Measurements from ENCODE around the gene EHHADH.

DNA sequence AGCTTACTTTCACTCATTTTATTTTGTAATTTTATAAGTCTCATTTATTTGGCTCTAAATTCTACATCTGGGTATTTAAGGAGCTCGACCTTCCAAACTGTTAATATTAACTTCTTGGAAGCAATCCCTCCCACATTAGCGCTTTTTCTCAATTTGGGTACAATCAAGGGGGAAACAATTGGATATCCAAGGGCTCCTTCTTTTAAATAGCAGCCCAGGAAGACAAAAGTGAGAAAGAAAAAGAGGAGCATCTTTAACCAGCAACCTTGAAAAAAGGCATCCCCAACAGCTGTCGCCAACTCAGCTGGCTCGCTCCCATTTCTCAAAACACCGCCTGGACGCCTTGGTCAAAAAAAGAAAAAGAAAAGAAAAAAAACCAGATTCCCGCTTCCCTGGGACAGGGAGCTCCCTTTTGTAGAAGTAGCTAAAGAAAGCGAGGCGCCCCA lies 101.9 kb downstream of the EHHADH start:
- no peak for TF ChIP-seq JUNB (IDR thresholded peaks at IDR 0.05; ENCODE audit: unreplicated experiment)
- TF ChIP-seq STAT1 (IDR thresholded peaks at IDR 0.05; ENCODE audit: unreplicated experiment), result no peak
- TF ChIP-seq CTCF (conservative IDR thresholded peaks at IDR 0.05; ENCODE audit: low read depth in 2 of 2), result no peak
- TF ChIP-seq POLR2AphosphoS5 (IDR thresholded peaks at IDR 0.05; ENCODE audit: low read depth), result no peak
- peak; percentile 61 for TF ChIP-seq EZH2 (IDR thresholded peaks at IDR 0.05; ENCODE audit: low read depth, unreplicated experiment)
- TF ChIP-seq, protein P1, sequence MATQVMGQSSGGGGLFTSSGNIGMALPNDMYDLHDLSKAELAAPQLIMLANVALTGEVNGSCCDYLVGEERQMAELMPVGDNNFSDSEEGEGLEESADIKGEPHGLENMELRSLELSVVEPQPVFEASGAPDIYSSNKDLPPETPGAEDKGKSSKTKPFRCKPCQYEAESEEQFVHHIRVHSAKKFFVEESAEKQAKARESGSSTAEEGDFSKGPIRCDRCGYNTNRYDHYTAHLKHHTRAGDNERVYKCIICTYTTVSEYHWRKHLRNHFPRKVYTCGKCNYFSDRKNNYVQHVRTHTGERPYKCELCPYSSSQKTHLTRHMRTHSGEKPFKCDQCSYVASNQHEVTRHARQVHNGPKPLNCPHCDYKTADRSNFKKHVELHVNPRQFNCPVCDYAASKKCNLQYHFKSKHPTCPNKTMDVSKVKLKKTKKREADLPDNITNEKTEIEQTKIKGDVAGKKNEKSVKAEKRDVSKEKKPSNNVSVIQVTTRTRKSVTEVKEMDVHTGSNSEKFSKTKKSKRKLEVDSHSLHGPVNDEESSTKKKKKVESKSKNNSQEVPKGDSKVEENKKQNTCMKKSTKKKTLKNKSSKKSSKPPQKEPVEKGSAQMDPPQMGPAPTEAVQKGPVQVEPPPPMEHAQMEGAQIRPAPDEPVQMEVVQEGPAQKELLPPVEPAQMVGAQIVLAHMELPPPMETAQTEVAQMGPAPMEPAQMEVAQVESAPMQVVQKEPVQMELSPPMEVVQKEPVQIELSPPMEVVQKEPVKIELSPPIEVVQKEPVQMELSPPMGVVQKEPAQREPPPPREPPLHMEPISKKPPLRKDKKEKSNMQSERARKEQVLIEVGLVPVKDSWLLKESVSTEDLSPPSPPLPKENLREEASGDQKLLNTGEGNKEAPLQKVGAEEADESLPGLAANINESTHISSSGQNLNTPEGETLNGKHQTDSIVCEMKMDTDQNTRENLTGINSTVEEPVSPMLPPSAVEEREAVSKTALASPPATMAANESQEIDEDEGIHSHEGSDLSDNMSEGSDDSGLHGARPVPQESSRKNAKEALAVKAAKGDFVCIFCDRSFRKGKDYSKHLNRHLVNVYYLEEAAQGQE (IDR thresholded peaks at IDR 0.05; ENCODE audit: unreplicated experiment), result no peak
- no peak for TF ChIP-seq NANOG (IDR thresholded peaks at IDR 0.05; ENCODE audit: borderline replicate concordance)
- TF ChIP-seq CREB1 (CRISPR knock-in tag; IDR thresholded peaks at IDR 0.05; ENCODE audit: low read depth), result no peak
- no peak for TF ChIP-seq ETS1 (IDR thresholded peaks at IDR 0.05)
- no peak for TF ChIP-seq EZH2phosphoT487 (IDR thresholded peaks at IDR 0.05; ENCODE audit: unreplicated experiment)
- TF ChIP-seq ZNF331 (CRISPR knock-in tag; IDR thresholded peaks at IDR 0.05; ENCODE audit: low read depth), result no peak
- TF ChIP-seq, protein P2, sequence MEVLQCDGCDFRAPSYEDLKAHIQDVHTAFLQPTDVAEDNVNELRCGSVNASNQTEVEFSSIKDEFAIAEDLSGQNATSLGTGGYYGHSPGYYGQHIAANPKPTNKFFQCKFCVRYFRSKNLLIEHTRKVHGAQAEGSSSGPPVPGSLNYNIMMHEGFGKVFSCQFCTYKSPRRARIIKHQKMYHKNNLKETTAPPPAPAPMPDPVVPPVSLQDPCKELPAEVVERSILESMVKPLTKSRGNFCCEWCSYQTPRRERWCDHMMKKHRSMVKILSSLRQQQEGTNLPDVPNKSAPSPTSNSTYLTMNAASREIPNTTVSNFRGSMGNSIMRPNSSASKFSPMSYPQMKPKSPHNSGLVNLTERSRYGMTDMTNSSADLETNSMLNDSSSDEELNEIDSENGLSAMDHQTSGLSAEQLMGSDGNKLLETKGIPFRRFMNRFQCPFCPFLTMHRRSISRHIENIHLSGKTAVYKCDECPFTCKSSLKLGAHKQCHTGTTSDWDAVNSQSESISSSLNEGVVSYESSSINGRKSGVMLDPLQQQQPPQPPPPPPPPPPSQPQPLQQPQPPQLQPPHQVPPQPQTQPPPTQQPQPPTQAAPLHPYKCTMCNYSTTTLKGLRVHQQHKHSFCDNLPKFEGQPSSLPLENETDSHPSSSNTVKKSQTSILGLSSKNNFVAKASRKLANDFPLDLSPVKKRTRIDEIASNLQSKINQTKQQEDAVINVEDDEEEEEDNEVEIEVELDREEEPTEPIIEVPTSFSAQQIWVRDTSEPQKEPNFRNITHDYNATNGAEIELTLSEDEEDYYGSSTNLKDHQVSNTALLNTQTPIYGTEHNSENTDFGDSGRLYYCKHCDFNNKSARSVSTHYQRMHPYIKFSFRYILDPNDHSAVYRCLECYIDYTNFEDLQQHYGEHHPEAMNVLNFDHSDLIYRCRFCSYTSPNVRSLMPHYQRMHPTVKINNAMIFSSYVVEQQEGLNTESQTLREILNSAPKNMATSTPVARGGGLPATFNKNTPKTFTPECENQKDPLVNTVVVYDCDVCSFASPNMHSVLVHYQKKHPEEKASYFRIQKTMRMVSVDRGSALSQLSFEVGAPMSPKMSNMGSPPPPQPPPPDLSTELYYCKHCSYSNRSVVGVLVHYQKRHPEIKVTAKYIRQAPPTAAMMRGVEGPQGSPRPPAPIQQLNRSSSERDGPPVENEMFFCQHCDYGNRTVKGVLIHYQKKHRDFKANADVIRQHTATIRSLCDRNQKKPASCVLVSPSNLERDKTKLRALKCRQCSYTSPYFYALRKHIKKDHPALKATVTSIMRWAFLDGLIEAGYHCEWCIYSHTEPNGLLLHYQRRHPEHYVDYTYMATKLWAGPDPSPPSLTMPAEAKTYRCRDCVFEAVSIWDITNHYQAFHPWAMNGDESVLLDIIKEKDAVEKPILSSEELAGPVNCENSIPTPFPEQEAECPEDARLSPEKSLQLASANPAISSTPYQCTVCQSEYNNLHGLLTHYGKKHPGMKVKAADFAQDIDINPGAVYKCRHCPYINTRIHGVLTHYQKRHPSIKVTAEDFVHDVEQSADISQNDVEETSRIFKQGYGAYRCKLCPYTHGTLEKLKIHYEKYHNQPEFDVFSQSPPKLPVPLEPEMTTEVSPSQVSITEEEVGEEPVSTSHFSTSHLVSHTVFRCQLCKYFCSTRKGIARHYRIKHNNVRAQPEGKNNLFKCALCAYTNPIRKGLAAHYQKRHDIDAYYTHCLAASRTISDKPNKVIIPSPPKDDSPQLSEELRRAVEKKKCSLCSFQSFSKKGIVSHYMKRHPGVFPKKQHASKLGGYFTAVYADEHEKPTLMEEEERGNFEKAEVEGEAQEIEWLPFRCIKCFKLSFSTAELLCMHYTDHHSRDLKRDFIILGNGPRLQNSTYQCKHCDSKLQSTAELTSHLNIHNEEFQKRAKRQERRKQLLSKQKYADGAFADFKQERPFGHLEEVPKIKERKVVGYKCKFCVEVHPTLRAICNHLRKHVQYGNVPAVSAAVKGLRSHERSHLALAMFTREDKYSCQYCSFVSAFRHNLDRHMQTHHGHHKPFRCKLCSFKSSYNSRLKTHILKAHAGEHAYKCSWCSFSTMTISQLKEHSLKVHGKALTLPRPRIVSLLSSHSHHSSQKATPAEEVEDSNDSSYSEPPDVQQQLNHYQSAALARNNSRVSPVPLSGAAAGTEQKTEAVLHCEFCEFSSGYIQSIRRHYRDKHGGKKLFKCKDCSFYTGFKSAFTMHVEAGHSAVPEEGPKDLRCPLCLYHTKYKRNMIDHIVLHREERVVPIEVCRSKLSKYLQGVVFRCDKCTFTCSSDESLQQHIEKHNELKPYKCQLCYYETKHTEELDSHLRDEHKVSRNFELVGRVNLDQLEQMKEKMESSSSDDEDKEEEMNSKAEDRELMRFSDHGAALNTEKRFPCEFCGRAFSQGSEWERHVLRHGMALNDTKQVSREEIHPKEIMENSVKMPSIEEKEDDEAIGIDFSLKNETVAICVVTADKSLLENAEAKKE (CRISPR knock-in tag; IDR thresholded peaks at IDR 0.05), result no peak
- no peak for TF ChIP-seq ZNF114 (CRISPR knock-in tag; IDR thresholded peaks at IDR 0.05)

All from GM23338 (cell line).